ENCODE results near the gene MDN1.
"Not testable (repeated sequence)": the region's sequence is repeated elsewhere in the genome, so short reads cannot be mapped to it uniquely, and the experiment has no call there.

MDN1 gene

GRCh38 chr6:89650579-89650978 lies 169.0 kb downstream of the MDN1 start:
- DNase-seq (ENCODE audit: low read depth in 2 of 2): no peak

- DNase-seq (ENCODE audit: low read depth in 2 of 2): no peak
Measured at GRCh38 chr6:89649682-89650081, 169.9 kb downstream of the MDN1 start.

DNA sequence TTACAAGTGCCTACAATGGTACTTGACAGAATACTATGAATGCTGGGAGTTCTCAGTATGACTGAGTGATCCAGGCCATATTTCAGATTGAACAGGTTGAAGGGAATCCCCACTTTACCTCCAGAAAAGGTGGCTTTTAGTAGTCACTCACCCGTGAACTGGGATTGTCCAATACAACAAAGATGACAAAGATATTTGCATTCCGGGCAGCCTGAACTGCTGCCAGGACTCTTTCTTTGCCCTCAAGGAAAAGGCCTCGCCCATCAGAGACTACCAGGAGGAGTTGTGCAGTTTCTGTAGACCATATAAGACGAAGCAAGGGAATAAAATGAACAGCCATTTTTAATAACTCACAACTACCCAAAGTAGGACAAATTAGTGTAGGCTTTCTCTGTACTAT lies 174.7 kb downstream of the MDN1 start:
- DNase-seq (ENCODE audit: low read depth in 2 of 2): no peak

DNA sequence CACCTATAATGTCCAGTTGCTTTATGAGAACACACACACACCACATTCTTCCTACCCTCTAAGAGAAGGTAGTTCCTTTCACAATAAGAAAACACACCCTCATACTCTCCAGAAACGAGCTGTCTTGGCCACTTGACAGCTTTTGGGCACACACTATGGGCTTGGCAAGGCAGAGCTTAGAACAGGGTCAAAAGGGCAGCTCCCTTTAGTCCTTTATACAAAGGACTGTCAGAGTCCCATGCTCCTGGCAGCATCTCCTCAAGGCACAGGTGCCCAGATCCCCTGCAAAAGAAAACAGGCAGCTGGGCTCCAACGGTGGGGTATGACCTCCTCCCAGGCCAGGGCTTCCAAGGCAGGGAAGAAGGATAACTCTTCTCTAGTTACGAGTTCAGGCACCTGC lies 176.2 kb downstream of the MDN1 start:
- no peak for DNase-seq (ENCODE audit: low read depth in 2 of 2)

DNA sequence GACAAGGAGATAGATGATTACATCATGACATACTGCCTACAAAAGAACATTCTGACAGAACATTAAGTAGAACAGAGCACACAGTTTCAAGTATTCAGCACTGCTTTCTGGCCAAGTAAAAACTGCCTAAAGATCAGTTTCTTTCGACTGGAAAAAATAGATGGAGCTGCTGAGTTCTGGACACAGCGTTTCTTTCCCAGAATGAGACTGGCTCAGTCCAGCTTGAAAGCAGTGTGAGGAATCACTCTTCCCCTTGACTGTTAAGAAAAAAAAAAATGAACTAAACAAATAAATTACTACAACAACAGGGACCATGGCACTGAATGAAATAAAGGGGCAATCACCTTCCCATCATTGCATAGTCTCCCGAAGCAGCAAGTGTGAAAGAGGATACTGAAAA lies 176.6 kb downstream of the MDN1 start:
- no peak for DNase-seq (ENCODE audit: low read depth in 2 of 2)

GRCh38 chr6:89641581-89641980 lies 178.0 kb downstream of the MDN1 start:
- DNase-seq (ENCODE audit: low read depth in 2 of 2): not testable (repeated sequence)

- no peak for DNase-seq (ENCODE audit: low read depth in 2 of 2)
Measured at GRCh38 chr6:89640804-89641203, 178.8 kb downstream of the MDN1 start.

DNA sequence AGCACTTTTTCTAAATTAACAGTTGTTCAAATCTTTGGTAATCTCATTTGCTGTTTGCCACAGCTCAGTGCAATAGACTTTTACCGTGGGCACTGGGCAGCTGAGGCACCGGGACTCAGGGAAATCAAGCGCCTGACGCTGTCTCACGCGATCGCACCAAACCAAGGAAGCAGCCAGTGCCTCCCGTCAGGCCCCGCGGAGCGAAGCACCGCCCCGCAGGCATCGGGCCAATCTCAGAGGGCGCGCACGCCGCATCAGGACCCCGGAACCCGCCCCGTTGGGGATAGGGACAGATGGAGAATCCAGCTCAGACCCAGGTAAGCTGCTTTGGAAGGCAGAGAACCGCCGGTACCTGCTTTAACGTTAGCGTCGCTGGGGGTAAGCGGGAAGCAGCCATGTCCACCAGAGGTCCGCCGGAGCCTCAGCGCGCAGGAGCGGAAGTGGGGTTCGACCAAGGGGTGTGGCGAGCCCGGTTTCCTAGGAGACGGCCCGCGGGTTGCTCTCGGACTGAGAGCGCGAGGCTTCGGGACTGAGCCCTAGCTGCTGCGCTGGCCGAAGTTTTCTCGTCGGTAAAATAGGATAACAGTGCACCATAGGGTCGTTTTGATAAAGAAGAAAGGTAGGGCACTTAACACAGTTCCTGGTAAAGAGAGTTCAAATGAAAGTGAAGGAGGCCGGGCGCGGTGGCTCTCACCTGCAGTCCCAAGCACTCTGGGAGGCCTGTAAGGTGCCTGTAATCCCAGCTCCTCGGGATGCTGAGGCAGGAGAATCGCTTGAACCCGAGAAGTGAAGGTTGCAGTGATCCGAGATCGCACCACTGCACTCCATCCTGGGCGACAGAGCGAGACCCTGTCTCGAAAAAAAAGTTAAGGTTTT lies 181.0 kb downstream of the MDN1 start, which contains the start of gene LYRM2:
TSS of gene LYRM2 (minus strand) at position 428 of the 876 bp plus-strand sequence. CDS start at position 397, 31 bp downstream.
- DNase-seq (ENCODE audit: low read depth in 2 of 2): peak; percentile 80 to 88

GRCh38 chr6:89637960-89638319 lies 181.7 kb downstream of the MDN1 start:
- DNase-seq (ENCODE audit: low read depth in 2 of 2): no peak

DNA sequence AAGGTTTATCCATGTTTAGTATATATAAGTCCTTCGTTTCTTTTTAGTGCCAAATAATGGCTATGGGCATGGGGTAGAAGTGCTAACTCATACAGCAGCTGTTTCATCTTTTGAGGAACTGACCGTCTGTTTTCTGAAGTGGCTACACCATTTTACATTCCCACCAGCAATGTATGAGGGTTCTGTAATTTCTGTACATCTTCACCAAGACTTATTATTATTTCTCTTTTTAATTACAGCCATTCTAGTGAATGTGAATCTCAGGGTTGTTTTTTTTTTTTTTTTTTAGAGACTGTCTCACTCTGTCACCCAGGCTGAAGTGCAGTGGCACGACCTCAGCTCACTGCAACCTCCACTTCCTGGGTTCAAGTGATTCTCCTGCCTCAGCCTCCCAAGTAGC lies 183.2 kb downstream of the MDN1 start:
- not testable (repeated sequence) for DNase-seq (ENCODE audit: low read depth in 2 of 2)

- no peak for DNase-seq (ENCODE audit: low read depth in 2 of 2)
Measured at GRCh38 chr6:89630488-89630887, 189.1 kb downstream of the MDN1 start.

- DNase-seq (ENCODE audit: low read depth in 2 of 2): no peak
Measured at GRCh38 chr6:89623749-89624148, 195.8 kb downstream of the MDN1 start.

GRCh38 chr6:89619567-89619966 lies 200.0 kb downstream of the MDN1 start:
- no peak for DNase-seq (ENCODE audit: low read depth in 2 of 2)

- no peak for DNase-seq (ENCODE audit: low read depth in 2 of 2)
Measured at GRCh38 chr6:89618026-89618425, 201.6 kb downstream of the MDN1 start.

- DNase-seq (ENCODE audit: low read depth in 2 of 2): no peak
Measured at GRCh38 chr6:89616531-89616930, 203.1 kb downstream of the MDN1 start.

- no peak for DNase-seq (ENCODE audit: low read depth in 2 of 2)
Measured at GRCh38 chr6:89615882-89616281, 203.7 kb downstream of the MDN1 start.

- DNase-seq (ENCODE audit: low read depth in 2 of 2): no peak
Measured at GRCh38 chr6:89613790-89614189, 205.8 kb downstream of the MDN1 start.

GRCh38 chr6:89612121-89612520 lies 207.5 kb downstream of the MDN1 start:
- no peak for DNase-seq (ENCODE audit: low read depth in 2 of 2)

DNA sequence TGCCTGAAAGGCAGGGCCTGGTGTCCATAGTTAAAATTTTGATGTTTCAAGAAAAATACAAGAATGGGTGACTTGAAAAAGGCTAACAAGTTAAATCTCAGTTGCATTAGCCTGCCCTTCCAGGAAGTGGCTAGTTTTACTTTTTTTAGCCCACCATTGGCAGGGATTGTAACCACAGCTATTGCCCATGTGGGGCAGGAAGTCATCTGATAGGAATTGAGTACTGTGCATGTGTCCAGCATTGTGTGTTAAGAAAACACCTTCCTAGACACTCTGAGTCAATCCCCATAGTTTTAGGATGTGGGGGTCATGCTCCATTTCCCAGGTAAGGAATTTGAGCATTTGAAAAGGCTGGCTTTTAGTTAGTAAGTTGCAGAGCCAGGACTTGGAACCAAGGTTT lies 207.9 kb downstream of the MDN1 start:
- DNase-seq (ENCODE audit: low read depth in 2 of 2): no peak

DNA sequence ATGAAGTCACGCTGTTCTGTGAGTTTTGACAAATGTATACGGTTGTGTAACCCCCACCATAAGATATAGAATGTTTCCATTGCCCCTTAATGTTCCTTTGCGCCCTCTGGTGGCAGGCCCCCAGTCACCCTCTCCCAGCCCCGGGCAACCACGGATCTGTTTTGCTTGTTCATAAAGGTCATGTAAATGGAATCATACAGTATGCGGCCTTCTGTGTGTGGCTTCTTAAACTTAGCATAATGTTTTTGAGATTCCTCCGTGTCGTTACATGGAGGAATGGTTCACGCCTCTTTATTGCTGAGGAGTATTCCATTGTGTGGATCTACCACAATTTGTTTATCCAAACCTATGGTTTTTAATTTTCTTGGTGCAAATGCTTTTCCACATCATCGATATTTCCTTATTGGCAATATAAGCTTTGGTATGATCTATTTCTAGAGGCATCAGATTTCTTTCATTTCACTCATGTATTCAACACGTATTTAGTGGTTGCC lies 209.4 kb downstream of the MDN1 start:
- DNase-seq (ENCODE audit: low read depth in 2 of 2): peak; percentile 74 to 80

- no peak for DNase-seq (ENCODE audit: low read depth in 2 of 2)
Measured at GRCh38 chr6:89605861-89606260, 213.7 kb downstream of the MDN1 start.

DNA sequence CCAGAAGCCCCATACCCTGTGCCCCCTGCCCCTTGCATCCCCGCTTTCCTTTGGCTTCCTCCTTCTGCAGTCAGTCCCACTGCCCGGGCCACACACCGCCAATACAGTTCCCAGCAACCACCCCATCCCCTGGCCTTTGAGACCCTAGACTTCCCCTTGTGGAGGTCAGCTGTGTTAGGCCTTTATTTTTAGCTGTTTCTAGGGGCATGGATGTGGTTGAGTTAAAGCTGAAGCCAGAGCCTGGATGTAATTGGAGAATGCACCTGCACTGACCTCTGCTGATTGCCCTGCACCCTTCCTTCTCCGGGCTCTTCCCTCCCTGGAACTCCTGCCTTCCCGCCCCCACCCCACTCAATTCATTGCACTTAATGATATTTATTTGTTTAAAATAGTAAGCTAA lies 214.9 kb downstream of the MDN1 start:
- no peak for DNase-seq (ENCODE audit: low read depth in 2 of 2)

- DNase-seq (ENCODE audit: low read depth in 2 of 2): no peak
Measured at GRCh38 chr6:89602166-89602565, 217.4 kb downstream of the MDN1 start.

GRCh38 chr6:89599727-89600126 lies 219.9 kb downstream of the MDN1 start:
- no peak for DNase-seq (ENCODE audit: low read depth in 2 of 2)
